DND-41 (cell line): ENCODE measurements around the gene INSC.

Source experiments
- ATAC-seq: fragments of 200-7000 bp; cut with Tn5 transposase; 3 replicates; pipeline ENCODE4 v1.9.1; 2021; ENCODE audit warnings: low read depth; ENCODE audit not compliant: insufficient read depth
- DNase-seq: peaks from one replicate; pipeline ENCODE4 v3.0.0-alpha.2; 2020
- H2AFZ ChIP-seq: 2 replicates; pipeline ENCODE4 v1.6.0; 2012; ENCODE audit warnings: low read depth, low read length
- H3K27ac ChIP-seq: 2 replicates; pipeline ENCODE4 v1.5.1; 2012; ENCODE audit warnings: low read length, inconsistent platforms
- H3K27me3 ChIP-seq: fragments of 200-600 bp; sonication (generic); 2 replicates; pipeline ENCODE4 v1.6.0; 2012; ENCODE audit warnings: low read length, mild to moderate bottlenecking, inconsistent platforms; ENCODE audit not compliant: insufficient read depth, poor library complexity
- H3K36me3 ChIP-seq: 2 replicates; pipeline ENCODE4 v1.5.1; 2012; ENCODE audit warnings: low read length, inconsistent platforms; ENCODE audit not compliant: insufficient read depth
- H3K4me1 ChIP-seq: 2 replicates; pipeline ENCODE4 v1.5.1; 2012; ENCODE audit warnings: mild to moderate bottlenecking, low read length; ENCODE audit not compliant: insufficient read depth
- H3K4me2 ChIP-seq: 2 replicates; pipeline ENCODE4 v1.6.0; 2012; ENCODE audit warnings: mild to moderate bottlenecking, moderate library complexity, low read length, inconsistent platforms; ENCODE audit not compliant: insufficient read depth
- H3K4me3 ChIP-seq, 2 experiments: fragments of 200-600 bp in 1 of 2; shearing (Covaris generic) in 1 of 2; 2 replicates each; pipeline ENCODE4 v1.5.1; 2012 to 2016; ENCODE audit warnings: inconsistent platforms in 2 of 2, low read length in 2 of 2, mild to moderate bottlenecking in 2 of 2, low read depth in 1 of 2, moderate library complexity in 1 of 2
- H3K79me2 ChIP-seq: 2 replicates; pipeline ENCODE4 v1.6.0; 2012; ENCODE audit warnings: low read length, inconsistent platforms; ENCODE audit not compliant: insufficient read depth
- H3K9ac ChIP-seq: 2 replicates; pipeline ENCODE4 v1.6.0; 2012; ENCODE audit warnings: low read depth, mild to moderate bottlenecking, inconsistent platforms, low read length, moderate library complexity
- H3K9me3 ChIP-seq: 2 replicates; pipeline ENCODE4 v1.5.1; 2012; ENCODE audit warnings: low read length, moderate library complexity, mild to moderate bottlenecking, inconsistent platforms; ENCODE audit not compliant: insufficient read depth, severe bottlenecking
- H4K20me1 ChIP-seq: 2 replicates; pipeline ENCODE4 v1.6.0; 2012; ENCODE audit warnings: low read length; ENCODE audit not compliant: insufficient read depth
- CTCF ChIP-seq: IDR thresholded peaks from 2 replicates; pipeline ENCODE4 v1.5.1; 2012; ENCODE audit warnings: borderline replicate concordance, low read length, moderate library complexity, mild to moderate bottlenecking; ENCODE audit not compliant: poor library complexity, severe bottlenecking; ENCODE audit errors: extremely low read depth
- EZH2 ChIP-seq: IDR thresholded peaks from 3 replicates; pipeline ENCODE4 v1.6.1; 2012; ENCODE audit warnings: borderline replicate concordance, low read depth, mild to moderate bottlenecking, moderate library complexity, low read length, inconsistent platforms; ENCODE audit not compliant: severe bottlenecking

INSC gene

GRCh38 chr11:15176646-15177163 is 62.0 kb downstream of the INSC start:
- Histone ChIP-seq H4K20me1 (0 out of 2 replicates have a peak, but pooled peaks cover 2% of the 10 kb centered on the region), H3K79me2 (no peaks in the 10 kb centered on the region), H3K36me3 (no peaks in the 10 kb centered on the region), H3K9ac (no peak overlapping the region), H3K4me2 (no peak overlapping the region), H2AFZ (no peak overlapping the region), H3K4me1 (no peaks in the 10 kb centered on the region), H3K27ac (no peak overlapping the region), H3K27me3 (peaks cover 17% of the 10 kb centered on the region), H3K9me3 (no peaks in the 10 kb centered on the region), H3K4me3 (no peak overlapping the region)
- no peak for ATAC-seq
- DNase-seq = no peak
- TF ChIP-seq EZH2 (no peak), CTCF (no peak)

- Histone ChIP-seq H3K4me2 (no peak overlapping the region), H3K4me1 (no peaks in the 10 kb centered on the region), H3K4me3 (no peak overlapping the region), H3K9ac (no peak overlapping the region), H3K27ac (no peak overlapping the region), H3K79me2 (no peaks in the 10 kb centered on the region), H3K27me3 (peaks cover 21% of the 10 kb centered on the region), H2AFZ (no peak overlapping the region), H3K9me3 (no peaks in the 10 kb centered on the region), H4K20me1 (0 out of 2 replicates have a peak, but pooled peaks cover 2% of the 10 kb centered on the region), H3K36me3 (no peaks in the 10 kb centered on the region)
- DNase-seq (no peak), ATAC-seq (no peak)
- TF ChIP-seq CTCF = no peak
These were observed 62.8 kb downstream of the INSC start for GRCh38 chr11:15177491-15177890.

GRCh38 chr11:15178214-15178613 is 63.5 kb downstream of the INSC start:
- H3K9me3 ChIP-seq = no peaks in the 10 kb centered on the region
- no peaks in the 10 kb centered on the region for H3K4me1 ChIP-seq
- no peak overlapping the region for H3K27ac ChIP-seq
- ATAC-seq = no peak
- H3K36me3 ChIP-seq = no peaks in the 10 kb centered on the region
- H3K4me3 ChIP-seq = no peak overlapping the region
- no peak for DNase-seq
- H4K20me1 ChIP-seq = 0 out of 2 replicates have a peak, but pooled peaks cover 2% of the 10 kb centered on the region
- TF ChIP-seq CTCF = no peak
- TF ChIP-seq EZH2 = no peak
- no peak overlapping the region for H3K9ac ChIP-seq
- no peaks in the 10 kb centered on the region for H3K79me2 ChIP-seq
- no peak overlapping the region for H2AFZ ChIP-seq
- H3K27me3 ChIP-seq = peaks cover 16% of the 10 kb centered on the region
- H3K4me2 ChIP-seq = no peak overlapping the region

- H2AFZ ChIP-seq = no peak overlapping the region
- H3K36me3 ChIP-seq = no peaks in the 10 kb centered on the region
- TF ChIP-seq CTCF (no peak), EZH2 (no peak)
- H3K27me3 ChIP-seq = peaks cover 16% of the 10 kb centered on the region
- no peaks in the 10 kb centered on the region for H3K9me3 ChIP-seq
- no peak for DNase-seq
- 0 out of 2 replicates have a peak, but pooled peaks cover 2% of the 10 kb centered on the region for H4K20me1 ChIP-seq
- H3K4me1 ChIP-seq = no peaks in the 10 kb centered on the region
- H3K4me3 ChIP-seq = no peak overlapping the region
- no peak overlapping the region for H3K4me2 ChIP-seq
- no peak overlapping the region for H3K27ac ChIP-seq
- H3K9ac ChIP-seq = no peak overlapping the region
- no peak for ATAC-seq
- H3K79me2 ChIP-seq = no peaks in the 10 kb centered on the region
These were observed 64.4 kb downstream of the INSC start for GRCh38 chr11:15179167-15179566.
